ENCODE data around the gene IFT20. TPM values are rescaled to one million over a fixed set of nuclear protein-coding genes. Genes with fewer than 3 reads are reported as not detected.

Gene IFT20
- total and polyA plus RNA-seq, 2 of the 13 experiments (the other 11 are each of a cell fraction or from before 2014, with no cell fraction given): 28.0 to 37.8 TPM

- peak; percentile 87; the same call in 1 of the 2 replicates for TF ChIP-seq REPIN1 (CRISPR knock-in tag; IDR thresholded peaks at IDR 0.05; ENCODE audit: borderline replicate concordance, low read depth)
- TF ChIP-seq THYN1 (CRISPR knock-in tag; IDR thresholded peaks at IDR 0.05; ENCODE audit: borderline replicate concordance, low read depth): peak; percentile 22; the same call in 1 of the 2 replicates
- TF ChIP-seq MEF2D (CRISPR knock-in tag; IDR thresholded peaks at IDR 0.05): peak; percentile 42; the same call in 1 of the 2 replicates
- no peak for TF ChIP-seq ZNF281 (CRISPR knock-in tag; IDR thresholded peaks at IDR 0.05; ENCODE audit: borderline replicate concordance)
- TF ChIP-seq ZNF781 (CRISPR knock-in tag; IDR thresholded peaks at IDR 0.05; ENCODE audit: borderline replicate concordance, not compliant biosample characterization): no peak
- TF ChIP-seq MTF1 (CRISPR knock-in tag; IDR thresholded peaks at IDR 0.05): no peak
- TF ChIP-seq ZNF558 (CRISPR knock-in tag; IDR thresholded peaks at IDR 0.05; ENCODE audit: borderline replicate concordance): peak; percentile 80; the same call in 1 of the 2 replicates
- no peak for TF ChIP-seq FOXA1 (IDR thresholded peaks at IDR 0.05)
- TF ChIP-seq FOXA1 (CRISPR knock-in tag; IDR thresholded peaks at IDR 0.05): no peak
- TF ChIP-seq MEIS2 (CRISPR knock-in tag; IDR thresholded peaks at IDR 0.05): peak; percentile 78
- no peak for TF ChIP-seq MTA3 (CRISPR knock-in tag; IDR thresholded peaks at IDR 0.05)
- TF ChIP-seq KAT7 (CRISPR knock-in tag; IDR thresholded peaks at IDR 0.05; ENCODE audit: borderline replicate concordance): peak; percentile 41; the same call in 1 of the 2 replicates
- TF ChIP-seq KAT8 (CRISPR knock-in tag; IDR thresholded peaks at IDR 0.05): peak; percentile 66
- TF ChIP-seq ZNF362 (CRISPR knock-in tag; IDR thresholded peaks at IDR 0.05; ENCODE audit: borderline replicate concordance): peak; percentile 30; the same call in 1 of the 2 replicates
- TF ChIP-seq NFIB (CRISPR knock-in tag; IDR thresholded peaks at IDR 0.05; ENCODE audit: borderline replicate concordance): no peak
- TF ChIP-seq, protein P1, sequence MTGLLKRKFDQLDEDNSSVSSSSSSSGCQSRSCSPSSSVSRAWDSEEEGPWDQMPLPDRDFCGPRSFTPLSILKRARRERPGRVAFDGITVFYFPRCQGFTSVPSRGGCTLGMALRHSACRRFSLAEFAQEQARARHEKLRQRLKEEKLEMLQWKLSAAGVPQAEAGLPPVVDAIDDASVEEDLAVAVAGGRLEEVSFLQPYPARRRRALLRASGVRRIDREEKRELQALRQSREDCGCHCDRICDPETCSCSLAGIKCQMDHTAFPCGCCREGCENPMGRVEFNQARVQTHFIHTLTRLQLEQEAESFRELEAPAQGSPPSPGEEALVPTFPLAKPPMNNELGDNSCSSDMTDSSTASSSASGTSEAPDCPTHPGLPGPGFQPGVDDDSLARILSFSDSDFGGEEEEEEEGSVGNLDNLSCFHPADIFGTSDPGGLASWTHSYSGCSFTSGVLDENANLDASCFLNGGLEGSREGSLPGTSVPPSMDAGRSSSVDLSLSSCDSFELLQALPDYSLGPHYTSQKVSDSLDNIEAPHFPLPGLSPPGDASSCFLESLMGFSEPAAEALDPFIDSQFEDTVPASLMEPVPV (CRISPR knock-in tag; IDR thresholded peaks at IDR 0.05): peak; percentile 91; the same call in 1 of the 2 replicates
- TF ChIP-seq CHD2 (IDR thresholded peaks at IDR 0.05; ENCODE audit: low read depth, low read length): peak; percentile 54; the same call in 1 of the 2 replicates
- TF ChIP-seq ZFP82 (CRISPR knock-in tag; IDR thresholded peaks at IDR 0.05; ENCODE audit: borderline replicate concordance): no peak
- peak; percentile 48; the same call in 1 of the 2 replicates for TF ChIP-seq ZNF878 (CRISPR knock-in tag; IDR thresholded peaks at IDR 0.05)
These were observed 16.3 kb downstream of the IFT20 start, which contains the start of gene TMEM97 (continued) for GRCh38 chr17:28318759-28319597.

Measured in HepG2 (cell line).